DMS153 treated with DMSO at 0.1 percent for 48 hours (cell line): ENCODE results near the gene SIX5.
A peak's percentile ranks its signal among the peaks of the same experiment; 100 is the strongest.

Experiments
- DNase-seq: peaks from one replicate; lab custom pipeline; 2025; ENCODE audit not compliant: unreplicated experiment; lab: John Stamatoyannopoulos, UW

Gene SIX5

DNA sequence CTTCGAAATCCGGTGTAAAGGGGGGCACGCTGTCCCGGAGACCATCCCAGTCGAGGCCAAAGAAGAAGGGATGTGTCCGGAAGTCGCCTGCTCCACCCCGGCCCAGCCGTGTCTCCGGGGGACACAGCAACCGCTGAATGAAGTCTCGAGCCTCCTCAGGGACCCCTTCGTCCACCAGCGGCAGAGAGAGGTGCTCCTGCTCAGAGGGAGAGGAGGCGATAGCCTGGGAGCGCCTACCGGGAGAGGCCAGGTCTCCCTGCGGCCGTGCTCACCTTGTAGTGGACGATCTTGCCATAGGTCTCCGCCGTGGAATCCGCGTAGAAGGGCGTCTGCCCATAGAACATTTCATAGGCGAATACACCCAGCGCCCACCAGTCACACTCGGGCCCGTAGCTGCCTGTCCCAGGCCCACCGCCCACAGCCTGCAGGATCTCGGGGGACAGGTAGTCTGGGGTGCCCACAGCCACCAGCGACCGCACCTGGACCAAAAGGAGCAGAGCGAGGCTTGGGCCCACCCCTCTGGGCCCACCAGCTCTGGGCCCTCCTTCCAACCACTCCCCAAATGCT lies 8.4 kb upstream of the SIX5 start:
- no peak for DNase-seq

DNA sequence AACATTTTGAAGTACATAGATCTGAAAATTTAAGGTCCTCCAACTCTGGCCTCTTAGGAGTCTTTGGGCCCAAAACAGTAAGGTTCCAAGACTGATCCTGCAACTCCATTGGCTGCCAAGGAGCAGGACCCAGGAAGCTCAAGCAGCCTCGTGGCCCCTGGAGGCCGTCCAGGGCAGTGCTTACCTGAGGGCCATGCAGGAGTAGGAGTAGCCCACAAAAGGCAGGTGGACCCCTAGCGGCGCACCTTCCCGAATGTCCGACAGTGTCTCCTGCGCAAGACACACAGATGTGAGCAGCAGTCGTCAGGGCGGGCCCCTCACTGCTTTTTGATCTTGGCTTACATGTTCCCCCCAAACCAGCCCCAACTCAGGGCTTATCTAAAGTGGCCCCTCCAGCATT lies 5.7 kb upstream of the SIX5 start:
- DNase-seq: no peak

DNA sequence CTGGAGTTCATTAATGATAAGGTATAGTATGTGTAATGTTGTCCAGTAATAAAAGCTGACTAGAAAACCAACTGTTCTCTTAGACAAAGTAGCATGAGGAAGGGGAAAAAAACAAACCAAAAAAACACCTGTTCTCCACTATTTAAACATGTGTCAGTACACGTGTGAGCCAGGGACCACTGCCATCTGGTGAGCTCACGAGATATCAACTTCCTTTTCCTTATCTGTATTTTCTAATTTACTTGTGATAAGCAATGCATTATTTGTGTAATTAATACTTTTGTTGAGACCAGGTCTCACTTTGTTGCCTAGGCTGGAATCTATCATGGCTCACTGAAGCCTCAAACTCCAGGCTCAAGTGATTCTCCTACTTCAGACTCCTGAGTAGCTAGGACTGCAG lies 4.3 kb upstream of the SIX5 start:
- DNase-seq: no peak

DNA sequence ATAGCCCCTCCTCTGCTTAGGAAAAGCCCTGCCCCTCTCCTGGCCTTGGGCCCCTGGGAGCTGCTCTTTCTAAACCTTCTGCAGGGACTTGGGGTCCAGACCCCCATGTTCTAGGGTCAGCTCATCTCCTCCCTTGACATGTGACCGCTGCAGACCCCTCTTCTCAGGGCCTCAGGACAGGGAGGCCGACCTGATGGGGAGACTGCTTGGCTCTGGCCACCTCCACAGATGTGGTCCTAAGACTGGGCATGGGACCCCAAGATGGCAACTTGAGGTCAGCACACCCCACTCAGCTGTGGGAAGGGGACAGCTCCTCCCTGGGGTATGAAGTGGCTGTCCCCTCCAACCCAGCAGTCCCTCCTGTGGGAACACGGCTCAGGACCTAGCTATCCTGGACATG lies 3.9 kb upstream of the SIX5 start:
- no peak for DNase-seq

DNA sequence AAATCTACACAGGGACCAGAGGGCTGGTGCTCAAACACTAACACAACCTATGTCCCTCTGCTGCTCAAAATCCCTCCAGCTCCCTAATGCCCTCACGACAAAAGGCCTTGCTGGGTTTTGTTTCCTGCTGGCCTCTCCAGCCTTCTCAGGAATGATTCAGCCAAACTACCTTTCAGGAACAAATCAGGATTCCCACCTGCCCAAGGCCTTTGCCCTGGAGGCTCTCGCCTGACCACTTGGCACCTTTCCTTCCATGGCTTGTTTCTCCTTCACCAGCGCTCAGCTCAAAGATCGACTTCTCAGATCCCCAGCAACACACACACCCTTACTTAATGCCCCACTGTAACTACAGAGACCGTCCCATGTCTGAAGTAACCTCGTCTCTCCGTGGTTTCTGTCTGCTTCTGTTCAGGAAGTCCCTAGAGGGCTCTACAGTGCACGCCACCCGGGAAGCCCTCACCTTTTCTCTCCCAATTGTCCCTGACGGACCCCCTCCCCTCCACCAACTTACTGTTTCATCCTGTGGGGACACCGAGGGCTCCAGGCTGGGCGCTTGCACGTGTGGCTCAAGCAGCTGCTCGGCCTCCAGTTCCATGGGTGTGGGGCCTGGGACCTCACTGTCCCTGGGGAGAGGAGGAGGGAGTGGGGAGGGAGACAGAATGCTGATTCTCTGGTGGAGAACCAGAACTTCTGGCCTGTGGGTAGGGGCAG lies 3.2 kb upstream of the SIX5 start:
- no peak for DNase-seq

DNA sequence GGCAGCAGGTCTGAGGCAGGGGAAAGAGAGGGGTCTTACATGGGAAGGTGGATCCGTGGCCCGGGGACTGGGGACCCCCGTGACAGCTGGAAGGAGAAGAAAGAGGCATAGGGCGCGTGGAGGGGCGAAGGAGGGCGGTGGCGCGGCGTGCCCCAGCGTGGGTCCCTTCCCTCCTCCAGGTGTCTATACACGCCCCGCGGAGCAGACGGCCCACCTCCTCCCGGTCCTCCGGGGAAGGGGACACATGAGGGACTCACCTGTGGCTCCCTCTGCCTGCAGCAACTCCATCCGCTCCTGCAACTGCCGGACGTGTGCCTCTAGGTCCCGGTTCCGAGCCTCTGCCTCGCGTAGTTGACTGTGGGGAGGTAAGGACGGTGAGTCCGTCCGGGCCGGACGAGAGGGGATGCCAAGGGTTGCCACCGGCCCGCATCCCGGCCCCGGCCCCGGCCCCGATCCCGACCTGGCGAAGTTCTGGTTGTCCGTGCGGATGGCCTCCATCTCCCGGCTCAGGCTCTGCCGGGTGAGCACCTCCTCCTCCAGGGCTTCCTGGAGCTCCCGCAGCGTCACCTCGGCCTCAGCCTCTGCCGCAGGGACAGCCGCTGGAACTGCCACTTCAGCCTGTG lies 2.4 kb upstream of the SIX5 start:
- no peak for DNase-seq

DNA sequence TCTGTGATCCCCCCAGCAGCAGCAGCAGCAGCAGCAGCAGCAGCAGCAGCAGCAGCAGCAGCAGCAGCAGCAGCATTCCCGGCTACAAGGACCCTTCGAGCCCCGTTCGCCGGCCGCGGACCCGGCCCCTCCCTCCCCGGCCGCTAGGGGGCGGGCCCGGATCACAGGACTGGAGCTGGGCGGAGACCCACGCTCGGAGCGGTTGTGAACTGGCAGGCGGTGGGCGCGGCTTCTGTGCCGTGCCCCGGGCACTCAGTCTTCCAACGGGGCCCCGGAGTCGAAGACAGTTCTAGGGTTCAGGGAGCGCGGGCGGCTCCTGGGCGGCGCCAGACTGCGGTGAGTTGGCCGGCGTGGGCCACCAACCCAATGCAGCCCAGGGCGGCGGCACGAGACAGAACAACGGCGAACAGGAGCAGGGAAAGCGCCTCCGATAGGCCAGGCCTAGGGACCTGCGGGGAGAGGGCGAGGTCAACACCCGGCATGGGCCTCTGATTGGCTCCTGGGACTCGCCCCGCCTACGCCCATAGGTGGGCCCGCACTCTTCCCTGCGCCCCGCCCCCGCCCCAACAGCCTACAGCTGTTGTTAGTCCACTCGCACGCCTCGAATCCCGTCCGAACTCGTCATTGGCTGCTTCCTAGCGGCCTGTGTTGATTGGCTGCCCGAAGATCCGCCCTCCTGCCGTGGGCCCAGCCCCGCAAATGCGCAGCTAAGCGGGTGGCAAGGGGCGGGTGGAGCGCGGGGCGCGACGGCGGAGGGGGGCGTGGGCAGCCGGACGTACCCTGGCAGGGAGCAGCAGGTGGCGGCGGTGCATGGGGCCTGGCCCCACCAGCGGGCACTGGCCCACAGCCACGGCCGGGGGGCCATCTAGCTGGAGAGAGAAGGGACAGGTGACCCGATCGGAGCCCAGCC lies 1.4 kb upstream of the SIX5 start:
- peak; percentile 91 for DNase-seq

DNA sequence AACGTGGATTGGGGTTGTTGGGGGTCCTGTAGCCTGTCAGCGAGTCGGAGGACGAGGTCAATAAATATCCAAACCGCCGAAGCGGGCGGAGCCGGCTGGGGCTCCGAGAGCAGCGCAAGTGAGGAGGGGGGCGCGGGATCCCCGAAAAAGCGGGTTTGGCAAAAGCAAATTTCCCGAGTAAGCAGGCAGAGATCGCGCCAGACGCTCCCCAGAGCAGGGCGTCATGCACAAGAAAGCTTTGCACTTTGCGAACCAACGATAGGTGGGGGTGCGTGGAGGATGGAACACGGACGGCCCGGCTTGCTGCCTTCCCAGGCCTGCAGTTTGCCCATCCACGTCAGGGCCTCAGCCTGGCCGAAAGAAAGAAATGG lies 754 bp upstream of the SIX5 start:
- no peak for DNase-seq

DNA sequence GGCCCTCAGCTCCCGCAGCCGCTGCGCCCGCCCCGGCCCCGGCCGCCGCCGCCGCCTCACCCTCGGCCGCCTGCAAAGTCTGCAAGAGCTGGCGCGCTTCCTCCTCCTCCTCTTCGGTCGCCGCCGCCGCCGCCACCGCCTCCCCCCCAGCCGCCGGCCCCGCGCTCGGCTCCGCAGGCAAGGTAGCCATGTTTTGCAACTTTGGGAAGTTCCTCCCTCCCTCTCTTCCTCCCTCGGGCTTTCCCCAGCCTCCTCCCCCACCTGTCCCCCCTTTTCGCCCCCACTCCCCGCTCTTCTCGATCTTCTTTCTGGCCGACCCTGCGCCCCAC lies 433 bp downstream of the SIX5 start:
- no peak for DNase-seq

DNA sequence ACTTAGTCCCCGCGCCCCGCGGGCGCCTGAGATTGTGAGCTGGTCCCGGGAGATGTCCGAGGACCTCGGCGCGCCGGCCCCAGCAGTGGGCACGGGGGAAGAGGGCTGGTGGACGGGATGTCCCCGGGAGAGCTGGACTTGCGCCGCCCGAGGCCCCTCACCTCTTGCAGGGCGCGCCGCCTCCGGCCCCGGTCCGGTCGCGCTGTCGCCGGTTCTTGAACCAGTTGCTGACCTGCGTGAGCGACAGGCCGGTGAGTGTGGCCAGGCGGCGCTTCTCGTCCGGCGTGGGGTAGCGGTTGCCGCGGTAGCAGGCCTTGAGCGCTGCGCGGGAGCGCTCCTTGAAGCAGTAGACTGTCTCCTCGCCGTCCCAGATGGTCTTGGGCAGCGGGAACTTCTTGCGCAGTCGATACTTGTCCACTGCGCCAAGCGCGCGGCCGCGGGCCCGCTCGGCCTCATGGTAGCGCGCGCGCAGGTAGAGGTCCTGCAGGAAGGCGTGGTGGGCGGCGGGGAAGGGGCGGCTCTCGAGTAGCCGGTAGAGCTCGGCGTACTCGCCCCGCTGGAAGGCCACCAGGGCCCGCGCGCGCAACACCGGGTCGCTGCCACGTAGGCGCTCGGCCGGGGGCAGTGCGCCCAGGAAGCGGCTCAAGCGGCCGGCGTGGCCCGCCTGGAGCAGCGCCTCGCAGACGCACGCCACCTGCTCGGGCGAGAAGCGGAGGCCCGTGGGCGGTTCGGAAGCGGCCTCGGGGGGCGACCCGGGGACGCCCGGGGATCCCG lies 984 bp downstream of the SIX5 start:
- no peak for DNase-seq

DNA sequence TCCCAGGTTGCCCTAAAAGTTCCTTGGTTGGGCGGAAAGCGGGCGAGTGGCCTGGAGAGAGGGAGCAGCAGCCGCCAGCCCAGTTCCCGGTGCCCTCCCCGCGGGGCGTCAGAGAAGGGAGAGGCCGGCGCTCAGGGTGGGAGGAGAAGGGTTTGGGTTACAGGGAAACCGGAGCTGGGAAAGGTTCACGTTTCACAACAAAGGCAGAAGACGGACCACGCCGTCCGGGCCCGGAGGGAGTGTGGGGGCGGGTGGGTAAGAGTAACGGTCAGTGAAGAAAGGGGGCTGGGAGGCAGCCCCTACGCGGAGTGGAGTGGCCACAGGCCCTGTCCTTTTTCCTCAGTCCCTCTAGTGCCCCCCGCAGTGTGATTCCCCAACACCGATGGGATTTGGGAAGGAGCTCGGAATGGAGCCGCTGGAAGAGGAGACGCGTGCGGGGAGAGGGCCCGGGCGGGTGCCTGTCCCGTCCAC lies 1.6 kb downstream of the SIX5 start:
- no peak for DNase-seq

DNA sequence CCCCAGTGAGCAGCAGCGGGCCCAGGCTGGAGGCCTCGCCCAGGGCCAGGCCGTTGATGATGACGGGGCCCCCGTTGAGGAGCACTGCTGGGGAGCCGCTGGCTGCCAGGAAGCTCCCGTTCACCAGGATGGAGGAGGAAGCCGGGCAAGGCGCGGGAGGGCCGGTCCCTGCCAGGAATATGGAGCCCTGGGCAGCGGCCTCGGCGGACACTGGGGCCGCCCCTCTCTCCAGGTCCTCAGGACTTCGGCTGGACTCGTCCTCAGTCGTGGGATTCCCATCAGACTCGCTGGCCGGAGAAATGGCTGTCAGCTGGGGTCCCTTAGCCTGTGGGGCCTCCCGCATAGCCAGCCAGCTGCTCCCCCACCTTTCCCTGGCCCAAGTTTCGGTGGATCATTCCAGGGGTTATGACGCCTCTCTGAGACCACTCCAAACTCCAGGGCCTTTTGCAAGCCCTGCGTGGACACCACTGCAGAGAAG lies 2.1 kb downstream of the SIX5 start:
- DNase-seq: no peak

DNA sequence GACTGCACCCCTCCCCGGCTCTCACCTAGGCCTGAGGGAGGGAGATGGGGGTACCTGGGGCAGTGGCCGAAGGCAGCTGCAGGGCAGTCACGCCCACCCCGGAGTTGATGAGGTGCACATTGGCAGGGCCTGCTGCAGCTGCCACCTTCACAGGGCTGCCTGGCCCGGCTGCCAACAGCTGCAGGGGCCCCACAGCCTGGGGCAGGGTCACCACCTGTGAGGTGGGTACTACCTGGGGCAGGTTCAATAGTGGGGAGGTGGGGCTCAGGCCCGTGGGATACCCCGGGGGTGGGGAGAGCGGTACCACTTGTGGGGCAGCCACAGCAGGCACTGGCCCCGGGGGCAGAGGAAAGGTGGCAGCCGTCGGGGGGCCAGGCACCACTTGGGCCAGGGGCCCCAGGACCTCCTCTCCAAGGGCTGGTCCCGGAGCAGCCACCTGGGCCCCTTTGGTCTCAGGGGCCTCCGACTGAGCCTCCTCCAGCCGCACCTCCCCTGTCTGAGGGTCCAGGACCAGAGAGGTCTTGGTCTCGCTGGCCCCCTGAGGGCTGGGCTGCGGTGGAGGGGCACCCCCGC lies 2.7 kb downstream of the SIX5 start:
- no peak for DNase-seq

DNA sequence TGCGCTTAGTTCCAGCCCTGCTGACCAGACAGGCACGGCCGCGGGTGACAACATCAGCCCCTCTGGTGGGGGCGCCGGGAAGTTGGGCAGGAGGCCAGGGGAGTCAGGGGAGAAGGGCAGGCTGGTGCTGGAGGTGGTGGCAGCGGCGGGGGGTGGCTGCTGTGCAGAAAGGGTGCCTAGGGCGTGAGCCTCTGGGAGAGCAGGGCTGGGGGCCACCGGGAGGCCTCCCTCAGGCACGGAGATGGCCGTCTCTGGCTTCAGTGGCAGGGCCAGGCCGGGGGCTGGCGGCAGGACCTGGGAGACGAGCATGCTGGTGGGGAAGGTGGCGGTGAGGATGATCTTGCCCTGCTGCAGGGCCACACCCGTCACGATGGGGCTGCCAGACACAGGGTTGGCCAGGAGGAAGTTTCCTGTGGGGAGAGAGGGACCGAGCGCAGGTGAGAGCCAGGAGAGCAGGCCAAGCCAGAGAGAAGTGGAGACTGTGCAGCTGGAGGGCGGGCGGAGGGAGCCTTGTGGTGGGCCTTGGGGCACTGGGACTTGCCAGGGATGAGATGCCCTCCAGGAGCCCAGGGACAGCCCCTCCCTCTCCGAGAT lies 3.3 kb downstream of the SIX5 start:
- no peak for DNase-seq

DNA sequence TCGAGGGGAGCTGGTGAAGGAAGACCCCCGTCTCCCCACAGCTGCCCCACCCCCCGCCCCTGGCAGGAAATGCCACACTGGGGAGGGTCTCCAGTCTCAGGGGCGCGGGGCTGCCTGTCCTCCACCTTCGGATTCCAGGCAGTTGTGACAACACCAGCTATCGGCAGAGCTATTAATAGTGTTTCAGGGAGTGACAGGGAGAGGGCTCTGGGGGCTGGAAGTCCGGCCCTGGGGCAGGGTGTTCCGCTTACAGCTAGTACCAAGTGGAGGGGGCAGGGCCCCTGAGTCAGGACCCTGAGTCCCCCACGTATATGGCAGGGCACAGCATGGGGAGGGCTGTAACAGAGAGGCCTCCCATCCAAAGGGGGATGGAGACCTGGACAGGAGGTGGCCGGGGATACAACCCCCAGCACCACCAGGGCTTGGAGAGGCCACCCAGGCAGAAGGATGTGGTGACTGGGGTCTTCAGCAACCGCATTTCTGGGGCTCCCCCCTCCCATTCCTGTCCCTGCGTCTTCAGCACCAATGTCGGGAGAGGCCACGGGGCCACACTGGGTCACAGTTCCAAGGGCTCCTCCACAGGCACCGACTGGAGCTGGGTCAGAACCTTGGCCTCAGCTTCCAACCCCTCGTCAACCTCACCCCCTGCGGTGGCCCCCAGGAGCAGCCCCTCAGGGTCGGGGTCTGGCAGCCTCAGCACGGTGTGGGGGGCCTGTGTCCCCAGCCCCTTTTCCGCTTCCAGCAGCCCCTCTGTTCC lies 3.9 kb downstream of the SIX5 start:
- DNase-seq: no peak

DNA sequence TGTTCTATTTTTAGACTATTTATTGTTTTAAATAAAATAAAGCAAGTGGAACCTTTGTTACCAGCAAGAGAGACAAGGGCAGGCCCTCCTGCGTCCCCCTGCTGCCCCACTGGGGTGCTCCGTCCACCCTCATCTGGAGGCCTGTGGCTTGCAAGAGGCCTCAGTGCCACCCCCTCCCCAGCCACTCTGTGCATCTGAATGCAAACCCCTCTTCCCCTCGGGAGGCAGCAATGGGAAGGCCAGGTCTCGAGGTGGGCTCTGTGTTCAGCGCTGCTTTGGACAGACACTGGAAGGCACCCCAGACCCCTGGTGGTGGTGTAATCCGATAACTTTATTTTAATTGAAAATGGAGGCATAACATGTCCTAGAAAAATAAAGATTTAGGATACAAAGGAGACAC lies 4.6 kb downstream of the SIX5 start:
- no peak for DNase-seq

DNA sequence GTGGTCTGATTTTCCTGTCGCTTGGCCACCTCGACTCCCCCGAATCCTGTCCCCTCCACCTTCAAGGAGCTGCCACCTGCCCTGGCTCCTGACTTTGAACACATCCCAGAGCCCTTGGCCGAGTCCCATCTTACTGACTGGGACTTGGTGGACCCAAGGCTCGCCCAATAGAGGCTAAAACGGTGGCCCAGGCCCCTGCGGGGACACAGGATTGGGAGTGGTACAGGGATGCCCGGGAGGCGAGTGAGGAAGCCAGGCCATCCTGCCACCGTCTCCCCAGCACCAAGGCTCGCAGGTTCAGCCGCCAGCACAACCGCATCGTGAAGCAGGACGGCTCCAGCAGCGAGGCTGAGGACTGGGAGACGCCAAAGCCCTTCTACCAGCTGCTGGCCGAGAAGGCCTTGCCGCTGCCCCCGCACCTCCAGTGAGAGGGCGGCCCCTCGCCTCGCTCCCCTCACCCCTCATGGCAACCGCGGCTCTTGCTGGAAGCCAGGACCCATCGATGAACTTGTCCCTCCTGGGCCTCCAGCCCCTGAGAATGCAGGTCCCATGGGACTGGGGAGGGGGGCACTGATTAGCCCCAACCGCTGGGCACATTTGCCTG lies 5.3 kb downstream of the SIX5 start:
- DNase-seq: no peak

DNA sequence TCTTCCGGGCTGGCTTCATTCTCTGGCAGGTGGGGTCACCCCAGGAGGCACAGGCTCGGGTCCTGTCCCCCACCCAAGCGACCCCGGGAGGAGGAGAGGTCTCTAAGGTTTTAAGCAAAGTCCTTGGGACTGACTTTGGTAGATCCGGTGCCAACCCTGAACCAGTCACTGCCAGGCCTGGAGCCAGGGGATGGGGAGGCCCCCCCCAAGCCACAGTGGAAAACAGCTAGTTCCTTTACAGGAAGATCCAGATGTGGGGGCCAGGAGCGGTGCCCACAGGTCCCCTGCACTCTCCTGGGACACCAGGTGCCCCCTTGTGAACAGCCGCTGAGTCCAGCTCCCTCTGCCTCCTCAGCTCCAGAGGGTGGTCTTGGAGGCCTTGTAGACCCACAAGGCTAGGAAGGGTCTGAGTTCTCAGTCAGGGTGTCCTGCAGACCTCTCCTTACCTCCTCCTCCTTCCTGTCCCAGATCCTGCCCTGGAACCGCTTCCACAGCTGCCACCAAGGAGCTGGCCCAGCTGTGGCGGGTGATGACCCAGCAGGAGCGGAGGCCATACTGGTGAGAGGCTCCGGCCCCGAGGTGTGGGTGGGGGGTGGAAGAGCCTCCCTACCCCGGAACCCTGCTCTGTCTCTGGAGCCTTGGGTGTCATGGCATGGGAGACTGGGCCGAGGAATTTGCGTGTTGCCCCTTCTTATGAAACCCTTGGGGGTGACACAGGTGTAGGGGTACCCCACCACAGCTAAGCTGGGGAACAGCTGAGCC lies 6.0 kb downstream of the SIX5 start:
- DNase-seq: no peak
